Measurements from ENCODE around the gene ALPI. TPM values are rescaled to one million over a fixed set of nuclear protein-coding genes. Genes with fewer than 3 reads are reported as not detected.
"Not testable (repeated sequence)": the region's sequence is repeated elsewhere in the genome, so short reads cannot be mapped to it uniquely, and the experiment has no call there.

Gene ALPI
- total RNA-seq, 2 experiments from 2014 or later, result not detected

GRCh38 chr2:232416521-232417470, 39.2 kb upstream of the ALPI start:
- intact Hi-C loops (cut with micrococcal nuclease), result no loop called here
- H3K36me3 Mint-ChIP-seq, result no peaks in the 10 kb centered on the region
- CTCF ChIA-PET, result no interaction called here
- no peak for DNase-seq
- no peak overlapping the region for H3K4me3 Mint-ChIP-seq
- no peaks in the 10 kb centered on the region for H3K9me3 Mint-ChIP-seq
- H3K27ac Mint-ChIP-seq, result no peak overlapping the region
- POLR2A ChIA-PET, result no interaction called here
- H3K4me1 Mint-ChIP-seq (ENCODE audit: low read depth), result peaks cover 24% of the 10 kb centered on the region
- H3K27me3 Mint-ChIP-seq, result peaks cover 34% of the 10 kb centered on the region

GRCh38 chr2:232417489-232417888, 38.5 kb upstream of the ALPI start:
- H3K27ac Mint-ChIP-seq, result no peak overlapping the region
- ChIA-PET CTCF (no interaction called here), POLR2A (no interaction called here)

GRCh38 chr2:232418056-232418455, 37.9 kb upstream of the ALPI start:
- DNase-seq, result no peak
- Mint-ChIP-seq H3K27me3 (peaks cover 42% of the 10 kb centered on the region), H3K9me3 (peaks cover 8% of the 10 kb centered on the region), H3K4me3 (no peak overlapping the region), H3K27ac (no peak overlapping the region), H3K36me3 (no peaks in the 10 kb centered on the region), H3K4me1 (ENCODE audit: low read depth) (peaks cover 18% of the 10 kb centered on the region)
- intact Hi-C loops (cut with micrococcal nuclease), result no loop called here
- ChIA-PET CTCF (no interaction called here), POLR2A (no interaction called here)

More at GRCh38 chr2:232417489-232417888, 38.5 kb upstream of the ALPI start:
- Mint-ChIP-seq H3K4me1 (ENCODE audit: low read depth) (peaks cover 23% of the 10 kb centered on the region), H3K36me3 (no peaks in the 10 kb centered on the region), H3K4me3 (no peak overlapping the region), H3K27me3 (peaks cover 40% of the 10 kb centered on the region), H3K9me3 (peaks cover 3% of the 10 kb centered on the region)
- DNase-seq, result no peak
- intact Hi-C loops (cut with micrococcal nuclease), result no loop called here

- Mint-ChIP-seq H3K27ac (no peak overlapping the region), H3K27me3 (peaks cover 37% of the 10 kb centered on the region), H3K36me3 (no peaks in the 10 kb centered on the region), H3K4me1 (ENCODE audit: low read depth) (peaks cover 12% of the 10 kb centered on the region), H3K4me3 (peak overlapping the region; percentile 35), H3K9me3 (peaks cover 8% of the 10 kb centered on the region)
- ChIA-PET CTCF (interaction anchor here (0.7 kb wide), 2 partner anchors 21 to 83 kb away, joined by 3 to 4 read pairs; no protein-coding TSS in a partner anchor), POLR2A (no interaction called here)
- DNase-seq, result peak; percentile 38
- intact Hi-C loops (cut with micrococcal nuclease), result no loop called here
These were observed 37.3 kb upstream of the ALPI start for GRCh38 chr2:232418466-232419244.

GRCh38 chr2:232419245-232420072, 36.5 kb upstream of the ALPI start:
- H3K4me3 Mint-ChIP-seq, result peak overlapping the region; percentile 12
- peaks cover 11% of the 10 kb centered on the region for H3K4me1 Mint-ChIP-seq (ENCODE audit: low read depth)
- H3K27ac Mint-ChIP-seq, result no peak overlapping the region
- peaks cover 33% of the 10 kb centered on the region for H3K27me3 Mint-ChIP-seq
- intact Hi-C loops (cut with micrococcal nuclease), result no loop called here
- POLR2A ChIA-PET, result no interaction called here
- CTCF ChIA-PET, result interaction anchor here (0.7 kb wide), 2 partner anchors 20 to 83 kb away, joined by 3 to 4 read pairs; no protein-coding TSS in a partner anchor
- no peaks in the 10 kb centered on the region for H3K36me3 Mint-ChIP-seq
- no peak for DNase-seq
- H3K9me3 Mint-ChIP-seq, result peaks cover 8% of the 10 kb centered on the region

- no peak overlapping the region for H3K4me3 Mint-ChIP-seq
- peaks cover 11% of the 10 kb centered on the region for H3K4me1 Mint-ChIP-seq (ENCODE audit: low read depth)
- POLR2A ChIA-PET, result no interaction called here
- no peak for DNase-seq
- H3K36me3 Mint-ChIP-seq, result no peaks in the 10 kb centered on the region
- intact Hi-C loops (cut with micrococcal nuclease), result no loop called here
- H3K9me3 Mint-ChIP-seq, result peaks cover 8% of the 10 kb centered on the region
- peaks cover 33% of the 10 kb centered on the region for H3K27me3 Mint-ChIP-seq
- CTCF ChIA-PET, result no interaction called here
- no peak overlapping the region for H3K27ac Mint-ChIP-seq
These were observed 35.9 kb upstream of the ALPI start for GRCh38 chr2:232420073-232420454.

GRCh38 chr2:232420463-232421188, 35.3 kb upstream of the ALPI start:
- Mint-ChIP-seq H3K27me3 (peaks cover 33% of the 10 kb centered on the region), H3K4me3 (no peak overlapping the region), H3K27ac (no peak overlapping the region), H3K4me1 (ENCODE audit: low read depth) (peaks cover 11% of the 10 kb centered on the region), H3K36me3 (no peaks in the 10 kb centered on the region), H3K9me3 (peaks cover 8% of the 10 kb centered on the region)
- ChIA-PET POLR2A (no interaction called here), CTCF (interaction anchor here (1.2 kb wide), 1 partner anchor 86 kb away, joined by 3 read pairs; no protein-coding TSS in a partner anchor)
- peak; percentile 45 for DNase-seq
- intact Hi-C loops (cut with micrococcal nuclease), result no loop called here

- ChIA-PET CTCF (interaction anchor here (1.2 kb wide), 1 partner anchor 86 kb away, joined by 3 read pairs; no protein-coding TSS in a partner anchor), POLR2A (no interaction called here)
- Mint-ChIP-seq H3K36me3 (no peaks in the 10 kb centered on the region), H3K27me3 (peaks cover 33% of the 10 kb centered on the region), H3K9me3 (peaks cover 8% of the 10 kb centered on the region), H3K4me1 (ENCODE audit: low read depth) (peaks cover 11% of the 10 kb centered on the region), H3K4me3 (no peak overlapping the region), H3K27ac (no peak overlapping the region)
- no peak for DNase-seq
- intact Hi-C loops (cut with micrococcal nuclease), result no loop called here
These were observed 34.7 kb upstream of the ALPI start for GRCh38 chr2:232421189-232421785.

GRCh38 chr2:232422051-232422450, 33.9 kb upstream of the ALPI start:
- CTCF ChIA-PET, result no interaction called here
- Mint-ChIP-seq H3K4me3 (no peak overlapping the region), H3K27ac (no peak overlapping the region), H3K36me3 (no peaks in the 10 kb centered on the region), H3K4me1 (ENCODE audit: low read depth) (peaks cover 11% of the 10 kb centered on the region), H3K9me3 (peaks cover 8% of the 10 kb centered on the region), H3K27me3 (peaks cover 33% of the 10 kb centered on the region)
- intact Hi-C loops (cut with micrococcal nuclease), result no loop called here
- no peak for DNase-seq
- POLR2A ChIA-PET, result no interaction called here

- H3K27me3 Mint-ChIP-seq, result peaks cover 32% of the 10 kb centered on the region
- H3K36me3 Mint-ChIP-seq; DNase-seq; H3K27ac Mint-ChIP-seq; intact Hi-C loops (cut with micrococcal nuclease); POLR2A ChIA-PET; H3K4me3 Mint-ChIP-seq; H3K9me3 Mint-ChIP-seq: not testable (repeated sequence)
- CTCF ChIA-PET, result interaction anchor here (0.5 kb wide), 1 partner anchor 8 kb away, joined by 3 read pairs; no protein-coding TSS in a partner anchor
- peaks cover 11% of the 10 kb centered on the region for H3K4me1 Mint-ChIP-seq (ENCODE audit: low read depth)
These were observed 33.0 kb upstream of the ALPI start for GRCh38 chr2:232422996-232423395.

- H3K27me3 Mint-ChIP-seq, result peaks cover 28% of the 10 kb centered on the region
These were observed 32.5 kb upstream of the ALPI start for GRCh38 chr2:232423407-232423806.

More at GRCh38 chr2:232423407-232423806, 32.5 kb upstream of the ALPI start:
- H3K4me1 Mint-ChIP-seq (ENCODE audit: low read depth); intact Hi-C loops (cut with micrococcal nuclease); H3K36me3 Mint-ChIP-seq; POLR2A ChIA-PET; H3K27ac Mint-ChIP-seq; H3K9me3 Mint-ChIP-seq; CTCF ChIA-PET; H3K4me3 Mint-ChIP-seq; DNase-seq: not testable (repeated sequence)
